ENCODE data around the gene AP1G1. TPM values are rescaled to one million over a fixed set of nuclear protein-coding genes. Genes with fewer than 3 reads are reported as not detected.
"Not testable (repeated sequence)": the region's sequence is repeated elsewhere in the genome, so short reads cannot be mapped to it uniquely, and the experiment has no call there.

The AP1G1 gene
- total RNA-seq, 4 donors from 2014 or later: 43.7 to 66.2 (median 57.1) TPM

- H3K36me3 ChIP-seq: no peaks in the 10 kb centered on the region
- H3K4me1 ChIP-seq: no peaks in the 10 kb centered on the region
- H3K27ac ChIP-seq: no peak overlapping the region
- WGBS, 2 donors (ENCODE audit: low coverage in 1 of 2): 94 to 100% methylated on average over 1 to 2 of the region's 2 CpGs
- no peak overlapping the region for H3K4me3 ChIP-seq
- H3K27me3 ChIP-seq: no peaks in the 10 kb centered on the region
- ATAC-seq: no peak
- H3K9me3 ChIP-seq: no peaks in the 10 kb centered on the region
- no peak for TF ChIP-seq POLR2AphosphoS5 (IDR thresholded peaks at IDR 0.05)
- TF ChIP-seq POLR2A (IDR thresholded peaks at IDR 0.05): no peak
- TF ChIP-seq EP300 (IDR thresholded peaks at IDR 0.05): no peak
- TF ChIP-seq, protein P1, sequence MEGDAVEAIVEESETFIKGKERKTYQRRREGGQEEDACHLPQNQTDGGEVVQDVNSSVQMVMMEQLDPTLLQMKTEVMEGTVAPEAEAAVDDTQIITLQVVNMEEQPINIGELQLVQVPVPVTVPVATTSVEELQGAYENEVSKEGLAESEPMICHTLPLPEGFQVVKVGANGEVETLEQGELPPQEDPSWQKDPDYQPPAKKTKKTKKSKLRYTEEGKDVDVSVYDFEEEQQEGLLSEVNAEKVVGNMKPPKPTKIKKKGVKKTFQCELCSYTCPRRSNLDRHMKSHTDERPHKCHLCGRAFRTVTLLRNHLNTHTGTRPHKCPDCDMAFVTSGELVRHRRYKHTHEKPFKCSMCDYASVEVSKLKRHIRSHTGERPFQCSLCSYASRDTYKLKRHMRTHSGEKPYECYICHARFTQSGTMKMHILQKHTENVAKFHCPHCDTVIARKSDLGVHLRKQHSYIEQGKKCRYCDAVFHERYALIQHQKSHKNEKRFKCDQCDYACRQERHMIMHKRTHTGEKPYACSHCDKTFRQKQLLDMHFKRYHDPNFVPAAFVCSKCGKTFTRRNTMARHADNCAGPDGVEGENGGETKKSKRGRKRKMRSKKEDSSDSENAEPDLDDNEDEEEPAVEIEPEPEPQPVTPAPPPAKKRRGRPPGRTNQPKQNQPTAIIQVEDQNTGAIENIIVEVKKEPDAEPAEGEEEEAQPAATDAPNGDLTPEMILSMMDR (IDR thresholded peaks at IDR 0.05): no peak
These were observed 21.7 kb upstream of the AP1G1 start for GRCh38 chr16:71830359-71830758.

- Histone ChIP-seq H3K4me3 (no peak overlapping the region), H3K9me3 (no peaks in the 10 kb centered on the region), H3K36me3 (peaks cover 0 to 9% of the 10 kb centered on the region in 2 donors), H3K4me1 (no peaks in the 10 kb centered on the region), H3K27ac (no peak overlapping the region), H3K27me3 (no peaks in the 10 kb centered on the region)
- 72 to 87% methylated on average over 5 of the region's 5 CpGs for WGBS, 2 donors (ENCODE audit: low coverage in 1 of 2)
- ATAC-seq: no peak
- TF ChIP-seq, protein P1 (IDR thresholded peaks at IDR 0.05): no peak
- TF ChIP-seq EP300 (IDR thresholded peaks at IDR 0.05): no peak
- no peak for TF ChIP-seq POLR2AphosphoS5 (IDR thresholded peaks at IDR 0.05)
- no peak for TF ChIP-seq POLR2A (IDR thresholded peaks at IDR 0.05)
These were observed 17.9 kb upstream of the AP1G1 start for GRCh38 chr16:71826533-71827017.

DNA sequence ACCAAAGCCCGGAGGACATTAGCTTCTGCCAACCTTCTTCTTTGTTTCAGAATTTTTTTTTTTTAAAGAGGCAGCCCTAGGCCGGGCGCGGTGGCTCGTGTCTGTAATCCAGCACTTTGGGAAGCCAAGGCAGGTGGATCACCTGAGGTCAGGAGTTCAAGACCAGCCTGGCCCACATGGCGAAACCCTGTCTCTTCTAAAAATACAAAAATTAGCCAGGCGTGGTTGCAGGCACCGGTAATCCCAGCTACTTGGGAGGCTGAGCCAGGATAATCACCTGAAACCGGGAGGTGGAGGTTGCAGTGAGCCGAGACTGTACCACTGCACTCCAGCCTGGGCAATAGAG lies 8.5 kb upstream of the AP1G1 start:
- peak overlapping the region; percentile 88 to 96 (median 88) for H3K27ac ChIP-seq
- 35 to 52% methylated on average over 3 to 4 of the region's 10 CpGs for WGBS, 2 donors (ENCODE audit: low coverage in 1 of 2)
- not testable (repeated sequence) for H3K9me3 ChIP-seq, H3K36me3 ChIP-seq, ATAC-seq, H3K27me3 ChIP-seq
- H3K4me3 ChIP-seq: peak overlapping the region in 1 of 2 donors; percentile 2
- peaks cover 4 to 42% (median 6%) of the 10 kb centered on the region in 3 donors for H3K4me1 ChIP-seq

DNA sequence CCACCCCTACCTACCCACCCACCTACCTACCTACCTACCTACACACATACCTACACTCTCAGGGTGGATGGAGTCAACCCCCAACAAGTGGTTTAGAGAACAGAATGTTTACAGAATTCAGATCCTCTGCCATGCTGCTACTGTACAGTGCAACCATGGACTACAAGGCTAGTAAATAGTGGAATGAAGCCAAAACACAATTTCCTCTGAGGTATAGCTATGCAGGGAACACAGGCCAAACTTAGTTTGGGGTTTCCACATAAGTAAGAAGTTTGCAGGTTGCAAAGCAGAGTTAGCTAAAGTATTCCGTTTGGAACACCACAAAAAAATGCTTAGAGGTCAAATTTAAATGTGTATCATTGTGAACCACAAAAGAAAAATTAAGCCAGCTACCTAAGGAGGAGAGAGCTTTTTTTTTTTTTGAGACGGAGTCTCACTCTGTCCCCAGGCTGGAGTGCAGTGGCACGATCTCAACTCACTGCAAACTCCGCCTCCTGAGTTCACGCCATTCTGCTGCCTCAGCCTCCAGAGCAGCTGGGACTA lies 2.7 kb upstream of the AP1G1 start:
- Histone ChIP-seq H3K36me3 (peaks cover 0 to 3% of the 10 kb centered on the region in 2 donors), H3K4me3 (no peak overlapping the region), H3K9me3 (no peaks in the 10 kb centered on the region), H3K27me3 (no peaks in the 10 kb centered on the region), H3K4me1 (peaks cover under 1 to 41% (median 13%) of the 10 kb centered on the region in 3 donors), H3K27ac (peak overlapping the region in 1 of 4 donors; percentile 0)
- ATAC-seq: no peak
- TF ChIP-seq EP300 (IDR thresholded peaks at IDR 0.05): no peak
- TF ChIP-seq POLR2AphosphoS5 (IDR thresholded peaks at IDR 0.05): no peak
- TF ChIP-seq POLR2A (IDR thresholded peaks at IDR 0.05): no peak
- TF ChIP-seq, protein P1 (IDR thresholded peaks at IDR 0.05): no peak
- WGBS, 2 donors (ENCODE audit: low coverage in 1 of 2): 79% methylated on average over 5 of the region's 5 CpGs

- not testable (repeated sequence) for ATAC-seq, H3K36me3 ChIP-seq, H3K4me3 ChIP-seq, H3K9me3 ChIP-seq, H3K27me3 ChIP-seq
- Histone ChIP-seq H3K27ac (peak overlapping the region in 3 of 4 donors; percentile 95 to 99 (median 97)), H3K4me1 (peaks cover 4 to 41% (median 25%) of the 10 kb centered on the region in 3 donors)
- WGBS, 2 donors (ENCODE audit: low coverage in 1 of 2): 91 to 100% methylated on average over 1 to 5 of the region's 11 CpGs
These were observed 1.5 kb upstream of the AP1G1 start for GRCh38 chr16:71810155-71810530.

GRCh38 chr16:71807905-71808592 lies 585 bp downstream of the AP1G1 start:
- no peak for ATAC-seq
- no peak for TF ChIP-seq POLR2AphosphoS5 (IDR thresholded peaks at IDR 0.05)
- TF ChIP-seq, protein P1 (IDR thresholded peaks at IDR 0.05): no peak
- TF ChIP-seq EP300 (IDR thresholded peaks at IDR 0.05): no peak
- no peak for TF ChIP-seq POLR2A (IDR thresholded peaks at IDR 0.05)
- 1% methylated on average over 23 to 25 of the region's 44 CpGs for WGBS, 2 donors (ENCODE audit: low coverage in 1 of 2)
- H3K4me3 ChIP-seq: peak overlapping the region; percentile 95 to 98
- peaks cover 4 to 55% (median 27%) of the 10 kb centered on the region in 3 donors for H3K4me1 ChIP-seq
- H3K36me3 ChIP-seq: peaks cover 0 to 12% of the 10 kb centered on the region in 2 donors
- H3K27ac ChIP-seq: peak overlapping the region; percentile 95 to 99 (median 98)
- no peaks in the 10 kb centered on the region for H3K27me3 ChIP-seq
- no peaks in the 10 kb centered on the region for H3K9me3 ChIP-seq
